GM23248 (cell line): ENCODE data around the gene HOXC5.

ENCODE experiments used
- EZH2 ChIP-seq: fragments of 200-600 bp; sonication (generic); IDR thresholded peaks from 2 replicates; pipeline ENCODE4 v1.6.1; 2018; ENCODE audit warnings: antibody characterized with exemption, mild to moderate bottlenecking; ENCODE audit not compliant: insufficient read depth, poor library complexity, severe bottlenecking
- EZH2phosphoT487 ChIP-seq: fragments of 200-600 bp; sonication (generic); IDR thresholded peaks from 2 replicates; pipeline ENCODE4 v1.6.1; 2018; ENCODE audit warnings: antibody characterized with exemption, moderate library complexity, mild to moderate bottlenecking, low read depth; ENCODE audit not compliant: insufficient read depth

- TF ChIP-seq EZH2: no peak
- no peak for TF ChIP-seq EZH2phosphoT487
Observed at GRCh38 chr12:54044425-54045103, 11.7 kb downstream of the HOXC5 start.
